ENCODE measurements around the gene BTG4.

BTG4 gene

GRCh38 chr11:111512296-111513239 lies at the start of gene BTG4:
Gene BTG4 (minus strand): TSS chr11:111512386. CDS start chr11:111498776, 13,610 bp downstream.
- DNase-seq (peak; percentile 40), ATAC-seq (peak; percentile 60)
- Mint-ChIP-seq H3K27me3 (peaks cover 48% of the 10 kb centered on the region), H3K9me3 (no peaks in the 10 kb centered on the region), H3K4me3 (peak within 1 kb of the TSS; percentile 73), H3K36me3 (ENCODE audit: low read depth) (peaks cover 2% of the 10 kb centered on the region), H3K27ac (no peak within 1 kb of the TSS), H3K4me1 (peaks cover 18% of the 10 kb centered on the region)

GRCh38 chr11:111561791-111562325 lies 49.7 kb upstream of the BTG4 start:
- H3K36me3 Mint-ChIP-seq (ENCODE audit: low read depth), result peaks cover 20% of the 10 kb centered on the region
- ATAC-seq (no peak), DNase-seq (no peak)
- no peaks in the 10 kb centered on the region for H3K4me1 Mint-ChIP-seq
- no peaks in the 10 kb centered on the region for H3K27me3 Mint-ChIP-seq
- no peak overlapping the region for H3K27ac Mint-ChIP-seq
- H3K4me3 Mint-ChIP-seq, result no peak overlapping the region
- no peaks in the 10 kb centered on the region for H3K9me3 Mint-ChIP-seq

GRCh38 chr11:111561306-111561705 lies 49.1 kb upstream of the BTG4 start:
- peaks cover 21% of the 10 kb centered on the region for H3K36me3 Mint-ChIP-seq (ENCODE audit: low read depth)
- no peaks in the 10 kb centered on the region for H3K4me1 Mint-ChIP-seq

GRCh38 chr11:111560800-111561199 lies 48.6 kb upstream of the BTG4 start:
- no peak for ATAC-seq

More at GRCh38 chr11:111561306-111561705, 49.1 kb upstream of the BTG4 start:
- DNase-seq, result no peak
- H3K27ac Mint-ChIP-seq, result no peak overlapping the region
- H3K9me3 Mint-ChIP-seq, result no peaks in the 10 kb centered on the region
- H3K4me3 Mint-ChIP-seq, result no peak overlapping the region
- ATAC-seq, result no peak
- no peaks in the 10 kb centered on the region for H3K27me3 Mint-ChIP-seq

GRCh38 chr11:111559800-111560464 lies 47.7 kb upstream of the BTG4 start:
- peaks cover 12% of the 10 kb centered on the region for H3K9me3 Mint-ChIP-seq
- no peaks in the 10 kb centered on the region for H3K27me3 Mint-ChIP-seq
- peaks cover 35% of the 10 kb centered on the region for H3K36me3 Mint-ChIP-seq (ENCODE audit: low read depth)
- no peak overlapping the region for H3K4me3 Mint-ChIP-seq
- H3K4me1 Mint-ChIP-seq, result peaks cover 2% of the 10 kb centered on the region
- H3K27ac Mint-ChIP-seq, result no peak overlapping the region
- no peak for ATAC-seq
- DNase-seq, result no peak

More at GRCh38 chr11:111560800-111561199, 48.6 kb upstream of the BTG4 start:
- Mint-ChIP-seq H3K4me1 (no peaks in the 10 kb centered on the region), H3K36me3 (ENCODE audit: low read depth) (peaks cover 26% of the 10 kb centered on the region), H3K27ac (no peak overlapping the region), H3K9me3 (peaks cover 4% of the 10 kb centered on the region), H3K4me3 (no peak overlapping the region), H3K27me3 (no peaks in the 10 kb centered on the region)
- no peak for DNase-seq

- DNase-seq (no peak), ATAC-seq (no peak)
- peaks cover 4% of the 10 kb centered on the region for H3K4me1 Mint-ChIP-seq
- H3K9me3 Mint-ChIP-seq, result peaks cover 14% of the 10 kb centered on the region
- H3K27ac Mint-ChIP-seq, result no peak overlapping the region
- H3K4me3 Mint-ChIP-seq, result no peak overlapping the region
- H3K36me3 Mint-ChIP-seq (ENCODE audit: low read depth), result peaks cover 44% of the 10 kb centered on the region
- no peaks in the 10 kb centered on the region for H3K27me3 Mint-ChIP-seq
These were observed 45.4 kb upstream of the BTG4 start for GRCh38 chr11:111557425-111558111.

GRCh38 chr11:111555255-111555654 lies 43.1 kb upstream of the BTG4 start:
- DNase-seq, result no peak
- Mint-ChIP-seq H3K9me3 (peaks cover 14% of the 10 kb centered on the region), H3K36me3 (ENCODE audit: low read depth) (peaks cover 40% of the 10 kb centered on the region), H3K27me3 (no peaks in the 10 kb centered on the region), H3K27ac (no peak overlapping the region), H3K4me1 (peaks cover 4% of the 10 kb centered on the region), H3K4me3 (no peak overlapping the region)
- no peak for ATAC-seq

GRCh38 chr11:111554532-111554931 lies 42.3 kb upstream of the BTG4 start:
- Mint-ChIP-seq H3K9me3 (peaks cover 14% of the 10 kb centered on the region), H3K4me1 (peaks cover 4% of the 10 kb centered on the region), H3K27me3 (no peaks in the 10 kb centered on the region), H3K4me3 (no peak overlapping the region), H3K27ac (no peak overlapping the region), H3K36me3 (ENCODE audit: low read depth) (peaks cover 40% of the 10 kb centered on the region)
- no peak for DNase-seq
- ATAC-seq, result no peak

GRCh38 chr11:111550258-111550657 lies 38.1 kb upstream of the BTG4 start:
- Mint-ChIP-seq H3K4me3 (no peak overlapping the region), H3K27me3 (no peaks in the 10 kb centered on the region)
- ATAC-seq, result no peak

GRCh38 chr11:111549869-111550203 lies 37.6 kb upstream of the BTG4 start:
- Mint-ChIP-seq H3K4me3 (no peak overlapping the region), H3K36me3 (ENCODE audit: low read depth) (peaks cover 43% of the 10 kb centered on the region), H3K27me3 (no peaks in the 10 kb centered on the region), H3K27ac (no peak overlapping the region), H3K9me3 (peaks cover under 1% of the 10 kb centered on the region), H3K4me1 (peaks cover 2% of the 10 kb centered on the region)
- ATAC-seq, result no peak
- no peak for DNase-seq

More at GRCh38 chr11:111550258-111550657, 38.1 kb upstream of the BTG4 start:
- H3K4me1 Mint-ChIP-seq, result peaks cover 2% of the 10 kb centered on the region
- H3K9me3 Mint-ChIP-seq, result peaks cover 5% of the 10 kb centered on the region
- DNase-seq, result no peak
- no peak overlapping the region for H3K27ac Mint-ChIP-seq
- H3K36me3 Mint-ChIP-seq (ENCODE audit: low read depth), result peaks cover 43% of the 10 kb centered on the region

- no peaks in the 10 kb centered on the region for H3K9me3 Mint-ChIP-seq
- peaks cover 41% of the 10 kb centered on the region for H3K36me3 Mint-ChIP-seq (ENCODE audit: low read depth)
- H3K4me3 Mint-ChIP-seq, result no peak overlapping the region
- DNase-seq, result no peak
- no peak overlapping the region for H3K27ac Mint-ChIP-seq
- peaks cover 2% of the 10 kb centered on the region for H3K4me1 Mint-ChIP-seq
- H3K27me3 Mint-ChIP-seq, result no peaks in the 10 kb centered on the region
- no peak for ATAC-seq
These were observed 37.1 kb upstream of the BTG4 start for GRCh38 chr11:111549196-111549868.

- Mint-ChIP-seq H3K27ac (no peak overlapping the region), H3K27me3 (peaks cover under 1% of the 10 kb centered on the region), H3K9me3 (no peaks in the 10 kb centered on the region), H3K36me3 (ENCODE audit: low read depth) (peaks cover 41% of the 10 kb centered on the region), H3K4me1 (peaks cover 4% of the 10 kb centered on the region), H3K4me3 (no peak overlapping the region)
- ATAC-seq (no peak), DNase-seq (no peak)
These were observed 36.3 kb upstream of the BTG4 start for GRCh38 chr11:111548525-111548924.

- H3K4me3 Mint-ChIP-seq, result peak overlapping the region; percentile 89
- H3K27me3 Mint-ChIP-seq, result peaks cover 33% of the 10 kb centered on the region
- H3K9me3 Mint-ChIP-seq, result peaks cover 6% of the 10 kb centered on the region
- no peak overlapping the region for H3K27ac Mint-ChIP-seq
- H3K36me3 Mint-ChIP-seq (ENCODE audit: low read depth), result peaks cover 38% of the 10 kb centered on the region
- ATAC-seq (no peak), DNase-seq (no peak)
- H3K4me1 Mint-ChIP-seq, result peaks cover 53% of the 10 kb centered on the region
These were observed 30.6 kb upstream of the BTG4 start for GRCh38 chr11:111542606-111543275.
